Endothelial cell of umbilical vein (primary cell): ENCODE data around the gene TEX36. TPM values are rescaled to one million over a fixed set of nuclear protein-coding genes. Genes with fewer than 3 reads are reported as not detected.

ENCODE experiments used
- BruUV-seq: library from RNA; stranded (reverse); fragments of 400-500 nt; replicated peaks from 2 replicates; lab custom pipeline; 2021; lab: Mats Ljungman, UMichigan
- CTCF ChIA-PET: fragments of 300-600, 350-600 bp; sonication (Branson Sonifier 250); formaldehyde crosslinking; loops from one replicate; lab custom pipeline; 2021; ENCODE audit warnings: antibody characterized with exemption, inconsistent platforms; lab: Charles Lee
- POLR2A ChIA-PET: fragments of 300-600, 350-600 bp; sonication (Branson Sonifier 250); formaldehyde crosslinking; loops from one replicate; lab custom pipeline; 2021; ENCODE audit warnings: antibody characterized with exemption, inconsistent platforms; lab: Charles Lee
- DNase-seq: peaks from one replicate; pipeline ENCODE4 v3.0.0-alpha.2; 2011; ENCODE audit warnings: low read depth, low spot score
- FAIRE-seq: peaks from 2 replicates; lab custom pipeline; 2011; peaks lifted over from hg19 to GRCh38; lab: Jason Lieb, UNC
- H2AFZ ChIP-seq: 2 replicates; pipeline ENCODE4 v1.6.0; 2012; ENCODE audit warnings: low read depth, low read length, control low read depth, inconsistent platforms
- H3K27ac ChIP-seq: 2 replicates; pipeline ENCODE4 v1.5.1; 2011; ENCODE audit warnings: low read depth, mild to moderate bottlenecking, control low read depth, low read length, moderate library complexity; ENCODE audit not compliant: insufficient read depth
- H3K27me3 ChIP-seq, 2 experiments: 2 replicates each; pipeline versions ENCODE4 v1.6.0 to v1.6.1; 2011; ENCODE audit warnings: low read length in 2 of 2, mixed read lengths in 1 of 2; ENCODE audit not compliant: control insufficient read depth in 2 of 2, insufficient read depth in 2 of 2
- H3K36me3 ChIP-seq, 2 experiments: 2 replicates in 1 of 2; 3 replicates in 1 of 2; pipeline ENCODE4 v1.5.1; 2011; ENCODE audit warnings: low read length in 2 of 2, mild to moderate bottlenecking in 1 of 2, moderate library complexity in 1 of 2; ENCODE audit not compliant: control insufficient read depth in 2 of 2, insufficient read depth in 2 of 2; ENCODE audit errors: extremely low read depth in 1 of 2
- H3K4me1 ChIP-seq: 3 replicates; pipeline ENCODE4 v1.5.1; 2011; ENCODE audit warnings: mild to moderate bottlenecking, low read length; ENCODE audit not compliant: control insufficient read depth, insufficient read depth; ENCODE audit errors: extremely low read depth
- H3K4me2 ChIP-seq: 2 replicates; pipeline ENCODE4 v1.6.1; 2011; ENCODE audit warnings: low read length, control low read depth, mixed read lengths; ENCODE audit not compliant: insufficient read depth
- H3K4me3 ChIP-seq, 3 experiments: fragments of 200-600 bp in 1 of 3; sonication (generic), shearing (Covaris generic) in 1 of 3; replicated peaks in 1 of 3; 2 replicates each; pipeline ENCODE4 v1.5.1; 2011 to 2016; ENCODE audit warnings: control low read depth in 3 of 3, low read length in 3 of 3, mild to moderate bottlenecking in 2 of 3, inconsistent platforms in 1 of 3, low read depth in 1 of 3, moderate library complexity in 1 of 3; ENCODE audit not compliant: insufficient read depth in 1 of 3
- H3K79me2 ChIP-seq: 2 replicates; pipeline ENCODE4 v1.6.0; 2012; ENCODE audit warnings: low read length, inconsistent platforms; ENCODE audit not compliant: control insufficient read depth, insufficient read depth
- H3K9ac ChIP-seq: replicated peaks from 2 replicates; pipeline ENCODE3; 2011; ENCODE audit warnings: low read length, control low read depth; ENCODE audit not compliant: insufficient read depth; ENCODE audit errors: extremely low read depth
- H3K9me1 ChIP-seq: replicated peaks from 3 replicates; pipeline ENCODE4 v1.6.0; 2011; ENCODE audit warnings: mild to moderate bottlenecking, low read length; ENCODE audit not compliant: control insufficient read depth, insufficient read depth; ENCODE audit errors: extremely low read depth
- H3K9me3 ChIP-seq: replicated peaks from 2 replicates; pipeline ENCODE4 v1.5.1; 2012; ENCODE audit warnings: low read length, inconsistent platforms; ENCODE audit not compliant: control insufficient read depth, insufficient read depth
- H4K20me1 ChIP-seq: replicated peaks from 2 replicates; pipeline ENCODE3; 2011; ENCODE audit warnings: mild to moderate bottlenecking, low read length; ENCODE audit not compliant: control insufficient read depth, insufficient read depth; ENCODE audit errors: extremely low read depth
- EZH2 ChIP-seq: IDR thresholded peaks from 2 replicates; pipeline ENCODE4 v1.6.1; 2012; ENCODE audit warnings: borderline replicate concordance, low read depth, mild to moderate bottlenecking, moderate library complexity, low read length, inconsistent platforms; ENCODE audit not compliant: severe bottlenecking
- FOS ChIP-seq: IDR thresholded peaks from 2 replicates; pipeline ENCODE4 v1.6.1; 2011; ENCODE audit warnings: mild to moderate bottlenecking, low read length, moderate library complexity, borderline replicate concordance; ENCODE audit not compliant: insufficient read depth
- GATA2 ChIP-seq: IDR thresholded peaks from 2 replicates; pipeline ENCODE4 v1.7.0; 2011; ENCODE audit warnings: low read depth, mild to moderate bottlenecking, moderate library complexity, mixed read lengths, low read length; ENCODE audit not compliant: insufficient read length, insufficient read depth
- JUN ChIP-seq: IDR thresholded peaks from 2 replicates; pipeline ENCODE4 v1.6.1; 2011; ENCODE audit warnings: borderline replicate concordance, low read depth; ENCODE audit not compliant: insufficient read length, insufficient read depth
- MYC ChIP-seq: IDR thresholded peaks from one replicate; pipeline ENCODE4 v1.6.1; 2011; ENCODE audit warnings: mild to moderate bottlenecking, low read depth, low read length
- POLR2A ChIP-seq: IDR thresholded peaks from 2 replicates; pipeline ENCODE4 v1.6.1; 2012; ENCODE audit warnings: low read depth, mild to moderate bottlenecking, control low read depth, low read length
- POLR2AphosphoS5 ChIP-seq: IDR thresholded peaks from 2 replicates; pipeline ENCODE4 v1.6.1; 2012; ENCODE audit warnings: low read depth, mild to moderate bottlenecking, control low read depth, low read length, moderate library complexity; ENCODE audit not compliant: insufficient read depth
- dilution Hi-C: fragments of 300-500 bp; cut with MboI; formaldehyde crosslinking; loops from one replicate; pipeline ENCODE4 v1.15.0; 2019; ENCODE audit warnings: low sequenced_read_pairs; ENCODE audit not compliant: extremely low pct_ligation_motif_present
- intact Hi-C: fragments of 100-400 bp; cut with micrococcal nuclease; formaldehyde crosslinking; loops from one replicate; pipeline ENCODE4 v1.10.0; 2022
- polyA plus RNA-seq, 4 experiments: library from polyadenylated mRNA; depleted of rRNA in 3 of 4; stranded (reverse) in 3 of 4; unstranded in 1 of 4; fragments of >200 nt; gene quantifications; 2 replicates each; pipeline versions ENCODE4 v1.2.1 to v1.2.3, GENCODE V29; 2011 to 2012; ENCODE audit warnings: missing spikeins in 1 of 4
- total RNA-seq: library from RNA; stranded (reverse); gene quantifications from 2 replicates; pipeline ENCODE4 v1.2.3, GENCODE V29; 2021
- TF ChIP-seq, protein P1 (sequence below): IDR thresholded peaks from 2 replicates; pipeline ENCODE4 v1.6.1; 2011; ENCODE audit not compliant: insufficient read depth, insufficient read length
- TF ChIP-seq, protein P2 (sequence below), 2 donors: IDR thresholded peaks; 1 replicate in 1 of 2; 2 replicates in 1 of 2; pipeline ENCODE4 v1.5.1; 2011; ENCODE audit warnings: low read length in 2 of 2, mild to moderate bottlenecking in 2 of 2, moderate library complexity in 2 of 2, control low read depth in 1 of 2, inconsistent platforms in 1 of 2, low read depth in 1 of 2; ENCODE audit not compliant: insufficient read depth in 1 of 2; ENCODE audit errors: extremely low read depth in 1 of 2

The TEX36 gene
- total and polyA plus RNA-seq, 2 donors (not counting 3 experiments of a cell fraction or from before 2014, with no cell fraction given) = not detected

GRCh38 chr10:125637496-125637895 lies 45.5 kb downstream of the TEX36 start:
- Histone ChIP-seq H4K20me1 (no peaks in the 10 kb centered on the region), H3K27me3 (peaks cover 3 to 6% of the 10 kb centered on the region in 2 experiments), H3K36me3 (no peaks in the 10 kb centered on the region), H3K27ac (no peak overlapping the region), H3K9ac (no peak overlapping the region), H3K9me1 (no peaks in the 10 kb centered on the region), H3K4me1 (no peaks in the 10 kb centered on the region), H2AFZ (no peak overlapping the region), H3K9me3 (no peaks in the 10 kb centered on the region), H3K79me2 (no peaks in the 10 kb centered on the region), H3K4me3 (no peak overlapping the region), H3K4me2 (no peak overlapping the region)
- FAIRE-seq (no peak), DNase-seq (no peak)
- ChIA-PET CTCF (no interaction called here), POLR2A (no interaction called here)
- no TSS peak for BruUV-seq
- dilution Hi-C loops (no loop called here), intact Hi-C loops (no loop called here)
- TF ChIP-seq MYC (no peak), GATA2 (no peak)
- TF ChIP-seq, protein P1, sequence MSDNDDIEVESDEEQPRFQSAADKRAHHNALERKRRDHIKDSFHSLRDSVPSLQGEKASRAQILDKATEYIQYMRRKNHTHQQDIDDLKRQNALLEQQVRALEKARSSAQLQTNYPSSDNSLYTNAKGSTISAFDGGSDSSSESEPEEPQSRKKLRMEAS = no peak

- dilution Hi-C loops (no loop called here), intact Hi-C loops (no loop called here)
- no peak for FAIRE-seq
- H3K27ac ChIP-seq = no peak overlapping the region
- H3K36me3 ChIP-seq = no peaks in the 10 kb centered on the region
- ChIA-PET POLR2A (no interaction called here), CTCF (interaction anchor here (0.6 kb wide), 1 partner anchor 60 kb away, joined by 3 read pairs; no protein-coding TSS in a partner anchor)
- no TSS peak for BruUV-seq
- no peak overlapping the region for H3K4me2 ChIP-seq
- H3K4me3 ChIP-seq = no peak overlapping the region
- no peak overlapping the region for H2AFZ ChIP-seq
- H3K27me3 ChIP-seq = no peaks in the 10 kb centered on the region
- no peaks in the 10 kb centered on the region for H4K20me1 ChIP-seq
- no peaks in the 10 kb centered on the region for H3K4me1 ChIP-seq
- TF ChIP-seq, protein P1 = no peak
- TF ChIP-seq FOS = no peak
- TF ChIP-seq, protein P2, sequence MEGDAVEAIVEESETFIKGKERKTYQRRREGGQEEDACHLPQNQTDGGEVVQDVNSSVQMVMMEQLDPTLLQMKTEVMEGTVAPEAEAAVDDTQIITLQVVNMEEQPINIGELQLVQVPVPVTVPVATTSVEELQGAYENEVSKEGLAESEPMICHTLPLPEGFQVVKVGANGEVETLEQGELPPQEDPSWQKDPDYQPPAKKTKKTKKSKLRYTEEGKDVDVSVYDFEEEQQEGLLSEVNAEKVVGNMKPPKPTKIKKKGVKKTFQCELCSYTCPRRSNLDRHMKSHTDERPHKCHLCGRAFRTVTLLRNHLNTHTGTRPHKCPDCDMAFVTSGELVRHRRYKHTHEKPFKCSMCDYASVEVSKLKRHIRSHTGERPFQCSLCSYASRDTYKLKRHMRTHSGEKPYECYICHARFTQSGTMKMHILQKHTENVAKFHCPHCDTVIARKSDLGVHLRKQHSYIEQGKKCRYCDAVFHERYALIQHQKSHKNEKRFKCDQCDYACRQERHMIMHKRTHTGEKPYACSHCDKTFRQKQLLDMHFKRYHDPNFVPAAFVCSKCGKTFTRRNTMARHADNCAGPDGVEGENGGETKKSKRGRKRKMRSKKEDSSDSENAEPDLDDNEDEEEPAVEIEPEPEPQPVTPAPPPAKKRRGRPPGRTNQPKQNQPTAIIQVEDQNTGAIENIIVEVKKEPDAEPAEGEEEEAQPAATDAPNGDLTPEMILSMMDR (IDR thresholded peaks at IDR 0.05; ENCODE audit: extremely low read depth in 1 of 2, insufficient read depth in 1 of 2, low read depth in 1 of 2, low read length in 2 of 2) = no peak
- TF ChIP-seq MYC = no peak
- TF ChIP-seq JUN = no peak
- no peak for TF ChIP-seq POLR2A
- no peak for TF ChIP-seq POLR2AphosphoS5
- no peak for TF ChIP-seq GATA2
- no peak for TF ChIP-seq EZH2
- DNase-seq = no peak
- no peaks in the 10 kb centered on the region for H3K9me1 ChIP-seq
- H3K79me2 ChIP-seq = no peaks in the 10 kb centered on the region
- H3K9me3 ChIP-seq = no peaks in the 10 kb centered on the region
- no peak overlapping the region for H3K9ac ChIP-seq
Measured at GRCh38 chr10:125634606-125635005, 48.4 kb downstream of the TEX36 start.
